Mammary epithelial cell (primary cell): ENCODE data around the gene SLAMF6.

ENCODE experiments used
- EZH2 ChIP-seq: IDR thresholded peaks from 2 replicates; pipeline ENCODE4 v1.6.1; 2012; ENCODE audit warnings: low read length, inconsistent platforms, borderline replicate concordance
- TF ChIP-seq, protein P1 (sequence below), 2 donors: IDR thresholded peaks in 1 of 2; conservative IDR thresholded peaks in 1 of 2; 2 replicates each; pipeline ENCODE4 v1.5.1; 2011 to 2012; ENCODE audit warnings: inconsistent platforms in 2 of 2, low read length in 2 of 2, mild to moderate bottlenecking in 2 of 2, control low read depth in 1 of 2, low read depth in 1 of 2; ENCODE audit not compliant: insufficient read depth in 1 of 2; ENCODE audit errors: extremely low read depth in 1 of 2

DNA sequence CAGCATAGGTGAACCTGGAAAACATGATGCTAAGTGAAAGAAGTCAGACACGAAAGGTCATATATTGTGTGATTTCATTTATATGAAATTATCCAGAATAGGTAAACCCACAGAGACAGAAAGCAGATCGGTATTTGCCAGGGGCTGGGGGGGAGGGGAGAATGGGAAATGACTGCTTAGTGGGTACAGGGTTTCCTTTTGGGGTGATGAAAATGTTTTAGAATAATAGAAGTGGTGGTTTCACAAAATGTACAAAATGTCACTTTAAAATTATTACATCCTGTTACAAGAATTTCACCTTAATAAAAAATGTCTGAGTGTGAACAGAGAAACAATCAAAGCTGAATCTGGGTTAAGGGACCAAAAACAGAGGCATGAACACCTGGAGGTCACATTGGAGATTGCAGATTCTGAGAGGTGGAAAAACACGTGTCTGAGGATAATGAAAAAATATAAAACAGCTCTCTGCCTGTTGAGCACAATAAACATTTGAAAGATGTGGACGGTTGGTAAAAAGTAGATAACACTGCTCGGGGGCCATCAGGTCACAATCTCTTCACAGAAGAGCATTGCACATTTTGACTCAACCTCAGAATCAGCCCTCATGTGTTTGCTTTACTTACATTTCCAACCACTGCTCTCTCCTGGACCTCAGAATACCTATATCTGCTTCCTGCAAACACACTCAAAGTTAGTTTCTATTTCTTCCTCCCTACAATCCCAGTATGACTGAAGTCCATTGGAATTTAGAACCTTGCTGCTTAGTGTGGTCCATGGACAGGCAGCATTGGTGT, 3.2 kb downstream of the SLAMF6 start:
- TF ChIP-seq, protein P1, sequence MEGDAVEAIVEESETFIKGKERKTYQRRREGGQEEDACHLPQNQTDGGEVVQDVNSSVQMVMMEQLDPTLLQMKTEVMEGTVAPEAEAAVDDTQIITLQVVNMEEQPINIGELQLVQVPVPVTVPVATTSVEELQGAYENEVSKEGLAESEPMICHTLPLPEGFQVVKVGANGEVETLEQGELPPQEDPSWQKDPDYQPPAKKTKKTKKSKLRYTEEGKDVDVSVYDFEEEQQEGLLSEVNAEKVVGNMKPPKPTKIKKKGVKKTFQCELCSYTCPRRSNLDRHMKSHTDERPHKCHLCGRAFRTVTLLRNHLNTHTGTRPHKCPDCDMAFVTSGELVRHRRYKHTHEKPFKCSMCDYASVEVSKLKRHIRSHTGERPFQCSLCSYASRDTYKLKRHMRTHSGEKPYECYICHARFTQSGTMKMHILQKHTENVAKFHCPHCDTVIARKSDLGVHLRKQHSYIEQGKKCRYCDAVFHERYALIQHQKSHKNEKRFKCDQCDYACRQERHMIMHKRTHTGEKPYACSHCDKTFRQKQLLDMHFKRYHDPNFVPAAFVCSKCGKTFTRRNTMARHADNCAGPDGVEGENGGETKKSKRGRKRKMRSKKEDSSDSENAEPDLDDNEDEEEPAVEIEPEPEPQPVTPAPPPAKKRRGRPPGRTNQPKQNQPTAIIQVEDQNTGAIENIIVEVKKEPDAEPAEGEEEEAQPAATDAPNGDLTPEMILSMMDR (conservative IDR thresholded peaks at IDR 0.05 in 1 of 2, IDR thresholded peaks at IDR 0.05 in 1 of 2; ENCODE audit: extremely low read depth in 1 of 2, insufficient read depth in 1 of 2, low read depth in 1 of 2, low read length in 2 of 2) = no peak
- no peak for TF ChIP-seq EZH2
